AG04449 (cell line): ENCODE data around the gene POGLUT2.

ENCODE experiments used
- CTCF ChIA-PET: fragments of 350-600 bp; formaldehyde crosslinking; extraction: SDS; loops from one replicate; lab custom pipeline; 2021; ENCODE audit warnings: antibody characterized with exemption; lab: Yijun Ruan, JAX
- POLR2A ChIA-PET: fragments of 400-600, 350-600 bp; formaldehyde crosslinking; extraction: SDS; loops from one replicate; lab custom pipeline; 2020; ENCODE audit warnings: antibody characterized with exemption, inconsistent platforms; lab: Yijun Ruan, JAX
- DNase-seq: peaks from one replicate; pipeline ENCODE4 v3.0.0-alpha.2; 2010; ENCODE audit warnings: low read depth, low spot score
- H3K4me3 ChIP-seq: 2 replicates; pipeline ENCODE4 v1.5.1; 2011; ENCODE audit warnings: low read depth, mild to moderate bottlenecking, control low read depth, low read length
- CTCF ChIP-seq: IDR thresholded peaks from one replicate; pipeline ENCODE4 v1.5.1; 2011; ENCODE audit warnings: mild to moderate bottlenecking, moderate library complexity, low read length, control low read depth, inconsistent platforms; ENCODE audit not compliant: insufficient read depth; ENCODE audit errors: missing control alignments

POGLUT2 gene

DNA sequence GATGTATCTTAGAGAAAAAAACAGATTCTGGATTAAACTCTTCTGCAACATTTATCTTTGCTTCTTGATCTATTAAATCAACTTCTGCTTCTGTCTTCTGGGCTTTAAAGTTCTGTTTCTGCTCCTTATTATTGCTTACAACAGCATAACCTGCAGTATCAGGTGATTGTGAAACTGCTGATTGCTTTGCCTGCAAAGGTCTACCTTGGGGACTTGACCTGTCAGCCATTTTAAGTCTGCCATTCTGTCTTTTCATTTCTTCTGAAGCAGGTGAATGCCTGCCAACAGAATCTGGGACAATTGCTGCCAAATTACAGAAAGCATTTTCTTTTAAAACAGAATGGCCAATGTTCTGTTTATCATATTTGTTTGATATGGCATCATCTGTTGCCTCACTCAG is 56.3 kb downstream of the POGLUT2 start:
- H3K4me3 ChIP-seq, result no peak overlapping the region
- POLR2A ChIA-PET, result no interaction called here
- DNase-seq, result no peak
- TF ChIP-seq CTCF, result no peak
- CTCF ChIA-PET, result no interaction called here

DNA sequence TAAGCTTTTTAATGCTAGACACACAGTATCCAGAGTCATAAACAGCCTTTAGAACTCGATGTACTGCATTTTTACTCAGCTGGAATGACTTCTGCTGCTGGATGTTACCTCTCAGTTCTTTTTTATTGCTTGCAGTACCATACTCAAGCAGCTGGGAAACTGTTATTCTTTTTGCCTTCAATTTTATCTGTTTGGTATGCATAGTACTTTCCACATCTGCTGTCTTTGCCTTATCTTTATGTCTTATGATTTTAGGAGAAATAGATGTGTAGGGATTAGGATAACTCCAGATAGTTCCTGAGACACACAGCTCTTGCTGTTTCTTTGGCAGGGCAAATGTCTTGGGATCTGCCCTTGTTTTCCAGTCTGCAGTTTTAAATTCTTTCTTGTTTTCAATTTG is 56.7 kb downstream of the POGLUT2 start:
- ChIA-PET POLR2A (no interaction called here), CTCF (no interaction called here)
- no peak overlapping the region for H3K4me3 ChIP-seq
- no peak for TF ChIP-seq CTCF
- no peak for DNase-seq
